NCI-H187 treated with DMSO at 0.1 percent for 48 hours (cell line): ENCODE data around the gene FILIP1.

Source experiments
- DNase-seq: peaks from one replicate; lab custom pipeline; 2025; lab: John Stamatoyannopoulos, UW

Gene FILIP1

GRCh38 chr6:75381877-75382633 lies 111.5 kb downstream of the FILIP1 start:
- DNase-seq = no peak

GRCh38 chr6:75379536-75379935 lies 114.1 kb downstream of the FILIP1 start:
- DNase-seq = no peak

GRCh38 chr6:75378101-75378500 lies 115.5 kb downstream of the FILIP1 start:
- DNase-seq = no peak

GRCh38 chr6:75377386-75377785 lies 116.2 kb downstream of the FILIP1 start:
- DNase-seq = peak; percentile 74

- DNase-seq = no peak
Measured at GRCh38 chr6:75376347-75377024, 117.1 kb downstream of the FILIP1 start.

GRCh38 chr6:75374961-75375400 lies 118.6 kb downstream of the FILIP1 start:
- DNase-seq = no peak

GRCh38 chr6:75372884-75373283 lies 120.7 kb downstream of the FILIP1 start:
- DNase-seq = no peak

GRCh38 chr6:75370011-75370410 lies 123.6 kb downstream of the FILIP1 start:
- DNase-seq = no peak

GRCh38 chr6:75368864-75369402 lies 124.7 kb downstream of the FILIP1 start:
- no peak for DNase-seq

- no peak for DNase-seq
Measured at GRCh38 chr6:75368151-75368779, 125.3 kb downstream of the FILIP1 start.

GRCh38 chr6:75363304-75363703 lies 130.3 kb downstream of the FILIP1 start:
- no peak for DNase-seq

GRCh38 chr6:75353644-75354043 lies 140.0 kb downstream of the FILIP1 start:
- DNase-seq = no peak

GRCh38 chr6:75351570-75351969 lies 142.0 kb downstream of the FILIP1 start:
- DNase-seq = no peak

- DNase-seq = no peak
Measured at GRCh38 chr6:75350808-75351207, 142.8 kb downstream of the FILIP1 start.

- DNase-seq = no peak
Measured at GRCh38 chr6:75350156-75350555, 143.4 kb downstream of the FILIP1 start.

GRCh38 chr6:75349262-75349984 lies 144.2 kb downstream of the FILIP1 start:
- DNase-seq = no peak

GRCh38 chr6:75348882-75349261 lies 144.7 kb downstream of the FILIP1 start:
- DNase-seq = no peak

- DNase-seq = no peak
Measured at GRCh38 chr6:75347898-75348610, 145.5 kb downstream of the FILIP1 start.

GRCh38 chr6:75345413-75345812 lies 148.2 kb downstream of the FILIP1 start:
- DNase-seq = no peak

GRCh38 chr6:75344455-75344854 lies 149.1 kb downstream of the FILIP1 start:
- DNase-seq = no peak

GRCh38 chr6:75344021-75344420 lies 149.6 kb downstream of the FILIP1 start:
- no peak for DNase-seq
